Measurements from ENCODE around the gene TRIOBP. TPM values are rescaled to one million over a fixed set of nuclear protein-coding genes. Genes with fewer than 3 reads are reported as not detected.

The TRIOBP gene
- total RNA-seq, 1 experiment from 2014 or later, result 170 TPM

DNA sequence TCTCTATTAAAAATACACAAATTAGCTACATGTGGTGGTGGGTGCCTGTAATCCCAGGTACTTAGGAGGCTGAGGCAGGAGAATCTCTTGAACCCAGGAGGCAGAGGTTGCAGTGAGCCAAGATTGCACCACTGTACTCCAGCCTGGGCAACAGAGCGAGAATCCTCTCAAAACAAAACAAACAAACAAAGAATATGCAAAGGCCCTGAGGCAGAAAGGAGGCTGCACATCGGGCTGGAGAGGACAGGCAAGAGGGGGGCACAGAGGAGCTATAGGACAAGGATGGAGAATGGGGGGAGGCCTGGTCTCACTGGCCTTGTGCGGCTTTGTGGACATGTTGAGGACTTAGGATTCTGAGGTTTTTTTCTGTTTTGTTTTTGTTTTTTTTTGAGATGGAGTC, 8.4 kb downstream of the TRIOBP start:
- Histone ChIP-seq H3K9me2 (ENCODE audit: insufficient read depth) (no peaks in the 10 kb centered on the region), H2AFZ (no peak overlapping the region), H4K20me1 (ENCODE audit: insufficient read depth) (no peaks in the 10 kb centered on the region), H3K79me2 (ENCODE audit: low read depth) (no peaks in the 10 kb centered on the region), H3F3A (ENCODE audit: insufficient read depth, low read depth) (peaks cover 19% of the 10 kb centered on the region; the same call in 1 of the 2 replicates), H3K36me3 (ENCODE audit: low read depth) (no peaks in the 10 kb centered on the region), H3K4me2 (no peak overlapping the region), H3K4me1 (replicated peaks; ENCODE audit: insufficient read depth) (peaks cover 5% of the 10 kb centered on the region), H3K9me3 (ENCODE audit: insufficient read depth, low read depth) (no peaks in the 10 kb centered on the region), H3K27me3 (ENCODE audit: insufficient read depth, low read depth) (no peaks in the 10 kb centered on the region), H3K27ac (no peak overlapping the region), H3K4me3 (no peak overlapping the region)
- intact Hi-C loops (cut with micrococcal nuclease; ENCODE audit: unreplicated experiment), result no loop called here
- ChIA-PET POLR2A (ENCODE audit: unreplicated experiment) (no interaction called here), CTCF (interaction anchor here (0.7 kb wide), 1 partner anchor 80 kb away, joined by 3 read pairs; no protein-coding TSS in a partner anchor)
- no peak for DNase-seq
- TF ChIP-seq, protein P1, sequence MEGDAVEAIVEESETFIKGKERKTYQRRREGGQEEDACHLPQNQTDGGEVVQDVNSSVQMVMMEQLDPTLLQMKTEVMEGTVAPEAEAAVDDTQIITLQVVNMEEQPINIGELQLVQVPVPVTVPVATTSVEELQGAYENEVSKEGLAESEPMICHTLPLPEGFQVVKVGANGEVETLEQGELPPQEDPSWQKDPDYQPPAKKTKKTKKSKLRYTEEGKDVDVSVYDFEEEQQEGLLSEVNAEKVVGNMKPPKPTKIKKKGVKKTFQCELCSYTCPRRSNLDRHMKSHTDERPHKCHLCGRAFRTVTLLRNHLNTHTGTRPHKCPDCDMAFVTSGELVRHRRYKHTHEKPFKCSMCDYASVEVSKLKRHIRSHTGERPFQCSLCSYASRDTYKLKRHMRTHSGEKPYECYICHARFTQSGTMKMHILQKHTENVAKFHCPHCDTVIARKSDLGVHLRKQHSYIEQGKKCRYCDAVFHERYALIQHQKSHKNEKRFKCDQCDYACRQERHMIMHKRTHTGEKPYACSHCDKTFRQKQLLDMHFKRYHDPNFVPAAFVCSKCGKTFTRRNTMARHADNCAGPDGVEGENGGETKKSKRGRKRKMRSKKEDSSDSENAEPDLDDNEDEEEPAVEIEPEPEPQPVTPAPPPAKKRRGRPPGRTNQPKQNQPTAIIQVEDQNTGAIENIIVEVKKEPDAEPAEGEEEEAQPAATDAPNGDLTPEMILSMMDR (conservative IDR thresholded peaks at IDR 0.05), result no peak
- TF ChIP-seq EZH2 (IDR thresholded peaks at IDR 0.05; ENCODE audit: low read depth), result no peak
- no TSS peak for BruUV-seq (replicated peaks)

DNA sequence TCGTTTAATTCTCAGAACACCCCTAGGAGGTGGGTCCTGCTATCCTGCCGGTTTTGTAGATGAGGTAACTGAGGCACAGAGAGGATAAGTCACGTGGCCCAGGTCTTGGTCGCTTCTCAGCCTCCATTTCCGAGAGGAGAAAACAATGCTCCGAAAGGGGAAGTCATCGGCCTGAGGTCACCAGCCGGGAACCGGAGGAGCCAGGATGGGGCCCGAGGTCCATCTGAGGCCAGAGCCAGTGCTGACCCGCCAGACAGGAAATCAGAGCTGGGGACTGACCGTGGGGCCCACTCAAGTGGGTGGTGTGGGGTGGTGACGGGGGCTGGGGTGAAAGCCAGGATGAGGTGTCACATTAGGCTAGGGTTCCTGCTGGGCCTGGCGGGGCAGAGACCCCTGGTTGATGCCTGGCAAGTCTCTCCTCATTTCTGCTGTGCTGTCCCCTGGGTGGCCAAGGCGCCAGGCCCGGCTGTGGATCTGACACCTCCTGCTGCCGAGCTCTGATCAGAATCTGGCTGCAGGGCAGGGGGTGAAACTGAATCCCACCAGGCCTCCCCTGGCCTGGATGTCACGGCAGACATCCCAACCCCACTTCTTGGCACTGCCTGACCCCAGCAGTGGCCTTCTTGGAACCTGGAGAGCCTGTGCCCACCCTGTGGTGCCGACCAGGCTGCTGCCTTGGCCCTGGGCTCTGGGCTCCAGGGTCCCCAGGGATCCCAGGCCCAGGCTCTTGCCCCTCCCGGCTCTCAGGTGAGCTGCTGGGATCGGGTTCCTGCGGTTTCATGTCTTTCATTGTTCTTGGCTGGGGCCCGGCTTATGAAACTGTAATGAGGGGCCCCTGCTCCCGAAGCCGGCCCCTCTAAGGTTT, 12.0 kb downstream of the TRIOBP start:
- H3K79me2 ChIP-seq (ENCODE audit: low read depth), result no peaks in the 10 kb centered on the region

DNA sequence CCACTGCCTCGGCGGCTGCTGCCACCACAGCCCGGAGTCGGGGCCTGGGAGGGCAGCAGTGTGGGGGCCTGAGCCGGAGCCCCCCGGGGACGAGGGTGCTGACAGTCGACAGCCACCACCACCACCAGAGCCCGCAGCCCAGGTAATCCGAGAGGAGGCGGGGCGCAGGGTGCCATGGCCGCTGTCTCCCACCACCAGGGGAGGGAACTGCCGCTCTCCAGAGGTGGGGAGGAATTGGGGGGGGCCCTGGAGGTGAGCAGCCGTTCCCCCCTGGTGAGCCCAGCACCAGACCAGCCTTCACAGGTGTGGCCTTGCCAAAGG, 12.6 kb downstream of the TRIOBP start:
- peaks cover 15% of the 10 kb centered on the region; the same call in 1 of the 2 replicates for H3F3A ChIP-seq (ENCODE audit: insufficient read depth, low read depth)
- no peak for TF ChIP-seq EZH2 (IDR thresholded peaks at IDR 0.05; ENCODE audit: low read depth)
- TF ChIP-seq, protein P1 (conservative IDR thresholded peaks at IDR 0.05), result no peak
- intact Hi-C loops (cut with micrococcal nuclease; ENCODE audit: unreplicated experiment), result no loop called here
- no peak overlapping the region for H2AFZ ChIP-seq
- DNase-seq, result no peak
- peaks cover 21% of the 10 kb centered on the region for H3K4me1 ChIP-seq (replicated peaks; ENCODE audit: insufficient read depth)
- H3K27me3 ChIP-seq (ENCODE audit: insufficient read depth, low read depth), result no peaks in the 10 kb centered on the region
- no peak overlapping the region for H3K4me3 ChIP-seq
- no TSS peak for BruUV-seq (replicated peaks)
- no peaks in the 10 kb centered on the region for H3K79me2 ChIP-seq (ENCODE audit: low read depth)
- ChIA-PET CTCF (no interaction called here), POLR2A (ENCODE audit: unreplicated experiment) (no interaction called here)
- no peak overlapping the region for H3K27ac ChIP-seq
- H3K4me2 ChIP-seq, result no peak overlapping the region
- H4K20me1 ChIP-seq (ENCODE audit: insufficient read depth), result no peaks in the 10 kb centered on the region
- no peaks in the 10 kb centered on the region for H3K9me2 ChIP-seq (ENCODE audit: insufficient read depth)
- H3K36me3 ChIP-seq (ENCODE audit: low read depth), result no peaks in the 10 kb centered on the region
- H3K9me3 ChIP-seq (ENCODE audit: insufficient read depth, low read depth), result no peaks in the 10 kb centered on the region

More for the DNA sequence above, 12.0 kb downstream of the TRIOBP start:
- H3K9me2 ChIP-seq (ENCODE audit: insufficient read depth), result no peaks in the 10 kb centered on the region
- H3K36me3 ChIP-seq (ENCODE audit: low read depth), result no peaks in the 10 kb centered on the region
- no peak overlapping the region for H3K27ac ChIP-seq
- H3F3A ChIP-seq (ENCODE audit: insufficient read depth, low read depth), result peaks cover 15% of the 10 kb centered on the region; the same call in 1 of the 2 replicates
- TF ChIP-seq, protein P1 (conservative IDR thresholded peaks at IDR 0.05), result no peak
- TF ChIP-seq EZH2 (IDR thresholded peaks at IDR 0.05; ENCODE audit: low read depth), result no peak
- intact Hi-C loops (cut with micrococcal nuclease; ENCODE audit: unreplicated experiment), result no loop called here
- H2AFZ ChIP-seq, result no peak overlapping the region
- no TSS peak for BruUV-seq (replicated peaks)
- no peaks in the 10 kb centered on the region for H3K9me3 ChIP-seq (ENCODE audit: insufficient read depth, low read depth)
- ChIA-PET CTCF (no interaction called here), POLR2A (ENCODE audit: unreplicated experiment) (no interaction called here)
- DNase-seq, result no peak
- H3K4me2 ChIP-seq, result no peak overlapping the region
- H3K27me3 ChIP-seq (ENCODE audit: insufficient read depth, low read depth), result no peaks in the 10 kb centered on the region
- H3K4me1 ChIP-seq (replicated peaks; ENCODE audit: insufficient read depth), result peaks cover 21% of the 10 kb centered on the region
- H4K20me1 ChIP-seq (ENCODE audit: insufficient read depth), result no peaks in the 10 kb centered on the region
- H3K4me3 ChIP-seq, result no peak overlapping the region

All from PC-9 (cell line).